ENCODE measurements around the gene CDC25B.
"Not testable (repeated sequence)": the region's sequence is repeated elsewhere in the genome, so short reads cannot be mapped to it uniquely, and the experiment has no call there.

The CDC25B gene

GRCh38 chr20:3808544-3808943 is 12.4 kb downstream of the CDC25B start:
- no peak for DNase-seq

GRCh38 chr20:3811467-3812258 is 15.6 kb downstream of the CDC25B start:
- DNase-seq: peak; percentile 94

- DNase-seq: no peak
Measured at GRCh38 chr20:3812259-3812681, 16.2 kb downstream of the CDC25B start.

- DNase-seq: no peak
Measured at GRCh38 chr20:3812975-3813847, 17.1 kb downstream of the CDC25B start.

- DNase-seq: peak; percentile 44
Measured at GRCh38 chr20:3813848-3814581, 17.9 kb downstream of the CDC25B start.

- no peak for DNase-seq
Measured at GRCh38 chr20:3814928-3815495, 18.9 kb downstream of the CDC25B start.

- DNase-seq: peak; percentile 44
Measured at GRCh38 chr20:3815703-3816315, 19.7 kb downstream of the CDC25B start.

GRCh38 chr20:3818155-3819151 is 22.3 kb downstream of the CDC25B start:
- DNase-seq: no peak

GRCh38 chr20:3819411-3820047 is 23.4 kb downstream of the CDC25B start:
- no peak for DNase-seq

- peak; percentile 90 for DNase-seq
Measured at GRCh38 chr20:3820048-3820900, 24.2 kb downstream of the CDC25B start, which contains the start of gene AP5S1. TSS of gene AP5S1 (plus strand) at chr20:3820547. CDS start at chr20:3822118, 1,571 bp downstream.

- no peak for DNase-seq
Measured at GRCh38 chr20:3820901-3821727, 25.0 kb downstream of the CDC25B start.

GRCh38 chr20:3821996-3822395 is 25.9 kb downstream of the CDC25B start:
- no peak for DNase-seq

GRCh38 chr20:3823881-3824280 is 27.8 kb downstream of the CDC25B start:
- DNase-seq: no peak

- no peak for DNase-seq
Measured at GRCh38 chr20:3825526-3825925, 29.4 kb downstream of the CDC25B start.

- no peak for DNase-seq
Measured at GRCh38 chr20:3826420-3826819, 30.3 kb downstream of the CDC25B start.

- no peak for DNase-seq
Measured at GRCh38 chr20:3828798-3829197, 32.7 kb downstream of the CDC25B start.

GRCh38 chr20:3829891-3830290 is 33.8 kb downstream of the CDC25B start:
- DNase-seq: not testable (repeated sequence)

GRCh38 chr20:3836132-3836531 is 40.0 kb downstream of the CDC25B start:
- no peak for DNase-seq

All from central memory CD4-positive, alpha-beta T cell (primary cell).